A172 (cell line): ENCODE results near the gene NEURL1B. TPM values are rescaled to one million over a fixed set of nuclear protein-coding genes. Genes with fewer than 3 reads are reported as not detected.
A peak's percentile ranks its signal among the peaks of the same experiment; 100 is the strongest.

Experiments used
- DNase-seq: peaks from one replicate; pipeline ENCODE4 v3.0.0-alpha.2; 2015; ENCODE audit warnings: low spot score
- total RNA-seq: library from RNA; depleted of rRNA; stranded (reverse); fragments of >200 nt; shearing (Covaris generic); gene quantifications from 2 replicates; pipeline ENCODE4 v1.2.3, GENCODE V29; 2014; rRNA removed

The NEURL1B gene
- total RNA-seq, 1 experiment from 2014 or later = 7.2 TPM

DNA sequence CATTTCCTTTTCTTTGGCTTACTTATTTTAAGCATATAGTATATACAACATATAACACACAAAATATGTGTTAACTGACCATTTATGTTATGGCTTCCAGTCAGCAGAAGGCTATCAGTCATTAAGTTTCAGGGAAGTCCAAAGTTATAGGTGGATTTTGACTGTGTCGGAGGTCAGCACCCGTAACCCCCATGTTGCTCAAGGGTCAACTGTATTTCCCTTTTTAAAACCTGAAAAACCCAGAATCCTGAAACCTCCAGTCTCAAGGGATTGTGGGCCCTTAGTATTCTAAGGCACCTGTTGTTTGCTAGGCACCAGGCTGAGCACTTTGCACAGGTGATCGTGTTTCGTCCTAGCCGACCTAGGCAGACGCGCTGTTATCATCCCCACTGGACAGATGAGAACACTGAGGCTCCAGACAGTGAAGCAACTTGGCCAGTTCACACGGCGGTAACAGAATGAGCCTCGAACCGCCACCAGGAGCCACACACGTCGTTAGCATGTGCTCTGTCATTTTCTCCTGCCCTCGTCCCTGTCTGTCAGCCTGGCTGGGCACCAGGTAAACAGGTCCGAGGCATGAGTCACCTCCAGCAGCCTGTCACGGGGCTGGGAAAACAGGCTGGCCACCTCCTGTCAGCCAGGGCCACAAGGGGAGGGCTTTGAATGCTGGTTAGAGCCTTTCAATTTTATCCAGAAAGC is 90.1 kb downstream of the NEURL1B start:
- DNase-seq = peak; percentile 80

DNA sequence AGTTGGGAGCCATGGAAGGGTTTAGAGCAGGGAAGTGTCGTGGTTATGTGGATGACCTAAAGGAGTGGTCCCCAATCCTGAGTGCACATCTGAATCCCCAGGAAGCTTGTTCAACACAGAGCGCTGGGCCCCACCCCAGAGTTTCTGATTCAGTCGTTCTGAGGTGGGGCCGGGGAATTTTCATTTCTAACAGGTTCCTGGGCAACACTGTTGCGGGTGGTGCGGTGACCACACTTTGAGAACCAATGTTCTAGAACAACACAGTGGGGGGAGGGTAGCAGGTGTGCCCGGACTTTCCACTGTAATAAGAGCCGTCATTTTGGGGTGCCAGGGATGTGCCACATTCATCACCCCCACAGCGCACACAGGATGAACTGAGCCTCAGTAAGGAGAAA is 90.6 kb downstream of the NEURL1B start:
- no peak for DNase-seq

DNA sequence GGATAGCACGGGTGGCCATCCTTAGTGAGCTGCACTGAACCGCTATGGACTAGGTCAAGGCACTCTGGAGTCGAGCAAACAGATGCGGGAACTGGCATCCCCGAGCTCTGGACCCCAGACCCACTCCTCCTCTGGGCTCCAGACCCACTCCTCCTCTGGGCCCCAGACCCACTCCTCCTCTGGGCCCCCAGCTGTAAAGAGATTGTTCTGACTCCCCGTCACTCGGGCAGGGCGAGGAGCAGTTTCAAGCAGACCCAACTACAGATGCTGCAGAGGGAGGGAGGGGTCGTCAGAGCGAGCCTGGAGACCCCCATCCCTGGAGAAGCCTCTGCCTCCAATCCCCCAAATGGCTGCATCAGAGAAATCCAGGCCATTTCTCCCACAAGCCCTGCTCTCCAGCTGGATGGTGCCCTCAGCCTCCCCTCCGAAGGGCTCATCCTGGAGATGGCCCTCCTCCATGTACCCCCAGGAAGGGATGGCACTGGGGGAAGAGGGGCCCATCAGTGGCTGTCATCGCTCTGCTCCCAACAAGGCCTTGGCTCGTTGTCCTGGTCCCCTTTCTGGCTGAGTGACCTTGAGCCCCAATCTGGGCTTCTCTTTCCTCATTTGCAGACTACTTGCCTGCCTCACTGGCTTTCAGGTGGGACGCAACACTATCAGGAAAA is 91.3 kb downstream of the NEURL1B start:
- DNase-seq = no peak

DNA sequence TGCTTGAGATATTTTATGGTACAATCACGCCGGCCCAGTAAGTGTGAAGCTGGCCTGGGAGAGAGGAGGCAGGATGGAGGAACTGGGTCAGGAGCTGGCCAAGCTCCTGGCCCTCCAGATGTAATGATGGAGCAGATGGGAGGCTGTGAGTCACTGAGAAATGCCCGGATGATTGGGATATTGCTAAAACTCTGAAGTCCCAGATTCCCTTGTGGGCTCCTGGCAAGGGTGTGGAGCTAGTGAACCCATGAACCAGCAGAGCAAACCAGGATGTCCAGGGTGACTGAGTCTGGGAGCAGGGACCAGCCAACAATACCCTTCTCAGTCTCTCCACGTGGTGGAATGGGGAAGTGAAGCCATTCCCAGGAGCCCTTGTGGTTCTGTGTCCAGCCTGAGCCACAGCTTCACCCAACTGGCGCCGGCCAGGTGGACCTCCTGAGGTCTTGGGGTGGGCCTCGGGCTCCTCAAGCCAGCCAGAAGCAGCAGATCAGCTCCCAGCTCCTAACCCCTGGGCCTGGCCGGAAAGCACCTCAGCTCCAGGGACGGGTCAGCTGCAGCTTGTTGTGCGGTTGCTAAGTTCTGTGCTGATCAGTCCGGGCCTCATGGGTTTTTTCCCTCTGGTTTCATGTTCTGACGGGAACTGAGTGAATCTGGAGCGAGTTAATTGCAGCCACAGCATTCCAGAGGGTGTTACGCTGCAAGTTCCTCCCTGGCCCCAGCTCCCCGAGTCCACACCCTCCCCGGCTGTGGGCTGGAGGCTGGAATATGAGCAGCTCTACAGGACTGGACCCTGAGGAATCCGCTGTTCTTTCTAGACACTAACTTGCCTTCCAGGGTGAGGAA is 92.3 kb downstream of the NEURL1B start:
- peak; percentile 96 for DNase-seq

DNA sequence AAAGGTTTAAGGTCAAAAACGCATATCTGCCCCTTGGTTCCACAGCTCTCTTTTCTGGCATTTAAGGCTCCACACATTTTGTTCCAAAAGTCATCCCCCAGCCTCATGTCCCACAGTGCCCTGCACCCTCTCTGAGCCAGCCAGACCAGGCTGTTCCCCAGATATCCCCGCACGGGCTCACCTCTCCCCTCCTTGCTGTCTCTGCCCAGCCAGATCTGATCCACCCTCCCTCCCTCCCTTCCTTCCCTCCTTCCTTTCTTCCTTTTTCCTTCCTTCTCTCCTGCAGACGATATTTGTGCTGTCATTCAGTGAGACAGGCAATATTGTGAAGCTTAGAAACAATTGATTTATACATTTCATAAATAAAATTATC is 92.9 kb downstream of the NEURL1B start:
- DNase-seq = no peak

DNA sequence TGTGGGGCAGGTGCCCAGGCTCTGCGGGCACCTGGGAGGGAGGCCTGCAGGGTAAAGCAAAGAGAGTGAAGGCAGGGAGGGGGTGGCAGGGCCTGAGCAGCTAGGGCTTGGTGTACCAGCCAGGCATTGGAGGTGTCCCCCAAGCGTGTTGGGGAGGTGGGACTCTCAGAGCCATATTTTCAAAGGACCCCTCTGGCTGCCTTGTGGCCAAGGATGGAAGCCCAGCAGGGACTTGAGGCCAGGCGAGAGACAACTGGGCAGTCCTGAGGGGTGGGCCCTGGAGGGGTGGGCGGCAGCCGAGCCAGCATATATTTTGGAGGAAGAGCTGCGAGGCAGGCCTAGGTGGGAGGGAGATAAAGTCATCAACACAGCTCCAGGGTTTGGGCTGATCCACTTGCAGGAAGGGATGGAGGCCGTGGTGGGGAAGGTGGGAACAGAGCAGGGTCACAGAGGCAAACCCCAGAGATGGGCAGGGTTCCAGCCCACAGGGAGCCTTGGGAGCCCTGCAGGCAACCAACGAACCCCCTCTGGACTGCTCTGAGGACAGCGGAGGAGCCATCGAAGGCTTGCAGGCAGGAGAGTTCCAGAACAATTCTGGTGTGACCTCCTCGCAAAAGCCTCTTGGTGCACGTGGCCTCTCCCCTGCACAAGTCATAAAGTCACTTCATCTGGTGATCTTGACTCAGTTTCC is 94.2 kb downstream of the NEURL1B start:
- DNase-seq = no peak

DNA sequence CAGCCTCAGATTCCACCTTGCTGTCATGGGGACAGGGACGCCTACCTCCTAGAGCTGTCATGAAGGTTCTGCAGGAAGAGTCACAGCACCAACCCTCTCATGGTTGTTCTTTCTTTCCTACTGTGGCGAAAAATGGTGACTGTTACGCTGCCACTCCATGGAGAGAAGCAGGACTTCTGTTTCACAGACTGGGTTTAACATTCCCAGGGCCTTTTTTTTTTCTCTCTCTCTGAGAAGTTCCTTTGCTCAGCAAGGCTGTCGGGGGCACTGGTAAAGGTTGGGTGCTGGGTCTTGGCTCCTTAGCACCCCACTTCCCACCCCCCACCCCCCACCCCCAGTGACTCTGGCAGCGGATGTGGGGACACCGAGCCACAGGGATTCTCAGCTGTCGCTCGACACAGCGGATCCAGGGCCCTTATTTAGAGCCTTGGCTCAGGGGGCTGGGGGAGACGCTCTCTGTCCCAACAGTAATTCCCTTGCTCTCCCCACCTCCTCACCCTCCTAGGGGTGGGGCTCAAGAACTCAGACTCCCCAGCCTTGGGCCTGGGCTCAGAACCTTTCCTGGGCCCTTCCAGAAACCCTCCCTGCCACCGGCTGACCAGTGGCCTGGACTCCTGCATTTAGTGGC is 95.6 kb downstream of the NEURL1B start:
- DNase-seq = no peak

DNA sequence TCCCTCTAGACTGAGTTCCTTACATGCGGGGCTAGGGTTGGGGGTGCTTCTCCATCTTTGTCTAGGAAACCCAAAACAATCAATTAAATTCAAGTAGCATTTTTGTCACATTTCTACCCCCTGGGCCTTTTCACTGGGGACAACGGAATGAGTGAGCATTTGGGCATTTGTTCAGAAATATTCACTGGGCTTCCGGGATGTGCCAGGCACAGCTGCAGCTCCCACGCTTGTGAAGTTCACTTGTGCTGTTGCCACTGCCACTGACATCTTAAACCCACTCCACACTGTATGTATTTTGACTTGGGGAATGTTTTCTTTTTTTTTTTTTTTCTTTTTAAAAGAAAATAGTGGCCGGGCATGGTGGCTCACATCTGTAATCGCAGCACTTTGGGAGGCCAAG is 98.3 kb downstream of the NEURL1B start:
- DNase-seq = no peak

DNA sequence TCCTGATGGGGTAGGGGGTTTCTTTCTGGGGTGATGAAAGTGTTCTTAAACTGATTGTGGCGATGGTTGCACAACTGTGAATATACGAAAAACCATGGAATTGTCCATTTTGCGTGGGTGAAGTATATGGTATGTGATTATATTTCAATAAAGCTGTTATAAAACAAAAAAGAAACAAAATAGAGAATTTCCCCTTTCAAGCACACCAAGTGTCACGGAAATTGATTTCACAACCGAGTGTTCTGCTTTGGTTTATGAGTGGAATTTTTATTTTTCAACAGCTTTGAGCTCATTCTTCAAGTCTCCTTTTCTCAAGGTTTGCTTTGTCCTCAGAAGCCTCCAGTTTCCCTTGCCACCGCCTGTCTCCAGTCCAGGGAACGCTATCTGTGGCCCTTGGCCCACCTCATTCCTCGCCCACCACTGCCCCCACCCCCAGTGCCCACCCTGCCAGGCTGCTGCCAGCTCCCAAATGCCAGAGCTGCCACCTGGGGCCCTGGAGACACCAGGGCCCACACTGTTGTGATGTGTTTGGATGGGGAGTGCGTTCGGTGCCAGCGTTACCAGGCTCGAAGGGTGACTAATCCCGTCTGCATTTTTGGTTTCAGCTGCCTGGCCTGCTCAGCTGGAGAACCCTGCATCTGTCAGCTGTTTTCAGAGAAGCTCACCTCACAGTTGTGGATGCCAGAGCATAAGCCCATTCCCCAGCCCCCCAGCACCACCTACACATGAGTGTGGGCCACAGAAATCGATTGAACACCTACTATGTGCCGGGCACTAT is 99.6 kb downstream of the NEURL1B start:
- DNase-seq = peak; percentile 88

Other genes starting within 250 kb of the NEURL1B start
- gene SH3PXD2B, start 186.7 kb upstream of the NEURL1B start, total RNA-seq = 13.1 and 15.0 TPM in 2 replicates
- gene DUSP1, start 129.9 kb downstream of the NEURL1B start, total RNA-seq = 42.5 and 58.2 TPM in 2 replicates
- gene ERGIC1, start 193.0 kb downstream of the NEURL1B start, total RNA-seq = 87.2 and 91.6 TPM in 2 replicates